ENCODE data around the gene AQP12B. TPM values are rescaled to one million over a fixed set of nuclear protein-coding genes. Genes with fewer than 3 reads are reported as not detected.
"Not testable (repeated sequence)": the region's sequence is repeated elsewhere in the genome, so short reads cannot be mapped to it uniquely, and the experiment has no call there.

AQP12B gene
- total RNA-seq, 2 experiments from 2014 or later: not detected

GRCh38 chr2:240702640-240703011, 19.9 kb upstream of the AQP12B start:
- intact Hi-C loops (cut with micrococcal nuclease): loop anchor here (5.0 kb wide), 1 partner anchor 190 kb away; no protein-coding TSS in a partner anchor
- H3K4me3 Mint-ChIP-seq: no peak overlapping the region
- CTCF ChIA-PET: no interaction called here

GRCh38 chr2:240701736-240702639, 19.3 kb upstream of the AQP12B start:
- CTCF ChIA-PET: no interaction called here
- Mint-ChIP-seq H3K4me3 (no peak overlapping the region), H3K27me3 (ENCODE audit: low read depth) (peaks cover 12% of the 10 kb centered on the region), H3K36me3 (ENCODE audit: low read depth) (no peaks in the 10 kb centered on the region), H3K27ac (no peak overlapping the region), H3K4me1 (ENCODE audit: low read depth) (peaks cover 13% of the 10 kb centered on the region), H3K9me3 (no peaks in the 10 kb centered on the region)
- DNase-seq: peak; percentile 3
- intact Hi-C loops (cut with micrococcal nuclease): loop anchor here (5.0 kb wide), 1 partner anchor 190 kb away; no protein-coding TSS in a partner anchor

More at GRCh38 chr2:240702640-240703011, 19.9 kb upstream of the AQP12B start:
- H3K27ac Mint-ChIP-seq: no peak overlapping the region
- H3K27me3 Mint-ChIP-seq (ENCODE audit: low read depth): peaks cover 12% of the 10 kb centered on the region
- H3K9me3 Mint-ChIP-seq: no peaks in the 10 kb centered on the region
- peak; percentile 3 for DNase-seq
- no peaks in the 10 kb centered on the region for H3K36me3 Mint-ChIP-seq (ENCODE audit: low read depth)
- peaks cover 13% of the 10 kb centered on the region for H3K4me1 Mint-ChIP-seq (ENCODE audit: low read depth)

GRCh38 chr2:240701091-240701735, 18.5 kb upstream of the AQP12B start:
- Mint-ChIP-seq H3K4me1 (ENCODE audit: low read depth) (peaks cover 13% of the 10 kb centered on the region), H3K27ac (no peak overlapping the region), H3K9me3 (no peaks in the 10 kb centered on the region), H3K27me3 (ENCODE audit: low read depth) (peaks cover 12% of the 10 kb centered on the region), H3K4me3 (no peak overlapping the region), H3K36me3 (ENCODE audit: low read depth) (no peaks in the 10 kb centered on the region)
- intact Hi-C loops (cut with micrococcal nuclease): loop anchor here (5.0 kb wide), 1 partner anchor 189 kb away; no protein-coding TSS in a partner anchor
- no peak for DNase-seq
- CTCF ChIA-PET: no interaction called here

DNA sequence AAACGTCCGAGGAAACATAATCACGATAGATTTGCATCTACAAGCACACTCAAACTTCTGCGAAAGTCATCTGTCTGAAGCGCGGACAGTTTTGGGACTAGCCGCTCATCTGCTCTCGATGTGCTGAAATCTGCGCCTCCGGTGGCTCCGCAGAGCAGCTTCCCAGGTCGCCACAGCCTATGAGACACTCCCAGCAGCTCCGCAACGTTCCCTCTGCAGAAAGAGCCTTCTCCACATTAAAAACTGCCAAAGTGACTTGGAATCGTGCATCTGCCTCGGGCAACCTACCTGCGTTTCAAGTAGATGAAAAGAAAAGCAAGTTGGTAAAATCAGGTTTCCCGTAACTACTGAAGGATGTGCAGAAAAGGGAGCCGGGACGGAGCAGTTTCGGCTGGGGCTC, 17.9 kb upstream of the AQP12B start:
- H3K27ac Mint-ChIP-seq; H3K9me3 Mint-ChIP-seq; CTCF ChIA-PET; DNase-seq; H3K36me3 Mint-ChIP-seq (ENCODE audit: low read depth); H3K4me3 Mint-ChIP-seq: not testable (repeated sequence)
- peaks cover 12% of the 10 kb centered on the region for H3K4me1 Mint-ChIP-seq (ENCODE audit: low read depth)
- intact Hi-C loops (cut with micrococcal nuclease): loop anchor here (5.0 kb wide), 1 partner anchor 188 kb away; no protein-coding TSS in a partner anchor
- peaks cover 12% of the 10 kb centered on the region for H3K27me3 Mint-ChIP-seq (ENCODE audit: low read depth)

DNA sequence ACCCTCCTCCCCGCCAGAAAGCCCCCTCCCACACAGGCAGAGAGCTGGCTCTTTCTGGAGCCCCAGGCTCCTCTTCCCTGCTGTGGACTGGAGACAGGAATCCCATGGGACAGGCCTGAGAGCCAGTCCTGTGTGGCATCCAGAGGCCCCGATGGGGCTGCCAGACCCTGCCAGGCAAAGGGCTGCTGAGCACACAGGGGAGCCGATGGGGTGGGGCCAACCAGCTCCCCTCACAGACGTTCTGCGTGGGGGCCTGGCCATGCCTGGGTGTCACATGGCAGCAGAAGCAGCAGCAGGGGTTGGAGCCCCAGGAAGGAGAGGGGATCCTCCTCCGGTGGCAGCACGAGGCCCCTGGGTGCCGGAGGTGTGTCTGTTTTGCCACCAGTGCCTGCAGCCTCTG, 17.1 kb upstream of the AQP12B start:
- DNase-seq; H3K36me3 Mint-ChIP-seq (ENCODE audit: low read depth); H3K27ac Mint-ChIP-seq; H3K9me3 Mint-ChIP-seq; CTCF ChIA-PET; H3K4me1 Mint-ChIP-seq (ENCODE audit: low read depth); H3K4me3 Mint-ChIP-seq; H3K27me3 Mint-ChIP-seq (ENCODE audit: low read depth): not testable (repeated sequence)
- intact Hi-C loops (cut with micrococcal nuclease): loop anchor here (5.0 kb wide), 1 partner anchor 188 kb away; no protein-coding TSS in a partner anchor

DNA sequence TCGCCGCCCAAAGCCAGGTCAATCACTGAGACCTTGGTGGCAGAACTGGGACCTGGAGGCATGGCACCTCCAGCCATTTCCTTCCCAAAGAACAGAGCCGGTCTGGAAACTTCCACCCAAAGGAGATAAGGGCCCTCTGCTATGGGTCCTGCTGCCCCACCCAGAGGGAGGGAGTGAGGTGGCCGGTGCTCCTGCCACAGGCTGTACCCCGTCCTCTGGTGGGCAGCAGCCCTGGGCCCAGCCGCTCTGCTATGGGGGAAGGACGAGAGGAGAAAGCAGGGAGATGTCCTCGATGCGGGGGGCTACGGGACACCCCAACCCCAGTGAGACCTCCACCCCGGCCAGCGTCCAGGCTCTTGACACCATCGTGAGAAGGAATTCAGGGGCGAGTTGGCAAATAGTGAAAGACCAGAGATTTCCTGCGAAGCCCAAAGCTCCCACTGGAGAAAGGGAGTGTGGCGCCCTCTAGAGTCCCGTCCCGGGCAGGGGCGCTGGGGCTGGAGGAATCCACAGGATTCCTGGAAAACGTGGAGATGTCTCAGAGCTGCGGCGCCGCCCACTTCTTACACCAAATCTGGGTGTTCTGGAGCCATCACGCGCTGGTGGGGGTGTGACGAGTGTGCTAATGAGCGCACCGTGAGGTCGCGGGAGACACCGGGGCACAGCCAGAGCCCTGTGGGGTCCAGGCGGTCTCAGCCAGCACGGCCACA, 16.3 kb upstream of the AQP12B start:
- peak; percentile 2 for DNase-seq
- H3K36me3 Mint-ChIP-seq (ENCODE audit: low read depth); H3K9me3 Mint-ChIP-seq; H3K27ac Mint-ChIP-seq; CTCF ChIA-PET; H3K27me3 Mint-ChIP-seq (ENCODE audit: low read depth); H3K4me3 Mint-ChIP-seq; intact Hi-C loops (cut with micrococcal nuclease); H3K4me1 Mint-ChIP-seq (ENCODE audit: low read depth): not testable (repeated sequence)

DNA sequence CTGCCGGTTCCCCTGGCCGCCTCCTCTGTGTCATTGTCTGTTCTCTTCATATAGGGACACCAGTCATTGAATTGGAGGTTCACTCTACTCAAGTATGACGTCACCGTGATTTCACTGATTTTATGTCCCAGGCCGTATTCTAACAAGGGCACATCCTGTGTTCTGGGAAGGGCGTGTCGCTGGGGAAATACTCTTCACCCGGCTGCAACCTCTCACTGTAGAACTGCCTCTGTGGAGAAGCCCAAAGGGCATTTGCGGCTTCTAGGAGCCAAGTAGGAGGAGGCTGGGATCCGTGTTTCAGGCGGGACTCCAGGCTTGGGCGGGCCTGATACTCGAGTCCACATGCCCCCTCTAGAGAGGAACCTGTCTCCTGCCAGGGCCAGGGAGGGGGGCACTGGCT, 13.8 kb upstream of the AQP12B start:
- CTCF ChIA-PET; H3K27me3 Mint-ChIP-seq (ENCODE audit: low read depth); H3K9me3 Mint-ChIP-seq; intact Hi-C loops (cut with micrococcal nuclease); DNase-seq; H3K4me3 Mint-ChIP-seq; H3K36me3 Mint-ChIP-seq (ENCODE audit: low read depth); H3K4me1 Mint-ChIP-seq (ENCODE audit: low read depth); H3K27ac Mint-ChIP-seq: not testable (repeated sequence)

DNA sequence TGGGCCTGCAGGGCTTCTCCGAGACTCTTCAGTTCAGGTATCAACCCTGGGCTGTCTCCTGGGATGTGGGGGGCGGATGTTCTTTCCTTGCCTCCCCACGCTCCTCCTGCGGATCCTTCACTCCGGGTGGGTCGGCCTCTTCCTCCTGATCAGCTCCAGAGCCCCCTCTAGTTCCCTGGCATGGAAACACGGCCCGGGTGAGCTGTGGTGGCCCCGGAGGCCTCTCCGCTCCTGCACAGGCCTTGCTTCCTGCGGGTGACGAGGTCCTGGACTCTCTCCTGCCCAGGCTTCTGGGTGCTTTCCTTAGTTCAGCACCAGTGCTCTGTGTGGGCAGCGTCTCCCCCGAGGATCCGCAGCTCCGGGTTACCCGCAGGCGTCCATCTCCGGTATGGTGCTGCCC, 12.9 kb upstream of the AQP12B start:
- H3K9me3 Mint-ChIP-seq; H3K27ac Mint-ChIP-seq; CTCF ChIA-PET; H3K4me1 Mint-ChIP-seq (ENCODE audit: low read depth); H3K36me3 Mint-ChIP-seq (ENCODE audit: low read depth); H3K4me3 Mint-ChIP-seq; DNase-seq; H3K27me3 Mint-ChIP-seq (ENCODE audit: low read depth); intact Hi-C loops (cut with micrococcal nuclease): not testable (repeated sequence)

DNA sequence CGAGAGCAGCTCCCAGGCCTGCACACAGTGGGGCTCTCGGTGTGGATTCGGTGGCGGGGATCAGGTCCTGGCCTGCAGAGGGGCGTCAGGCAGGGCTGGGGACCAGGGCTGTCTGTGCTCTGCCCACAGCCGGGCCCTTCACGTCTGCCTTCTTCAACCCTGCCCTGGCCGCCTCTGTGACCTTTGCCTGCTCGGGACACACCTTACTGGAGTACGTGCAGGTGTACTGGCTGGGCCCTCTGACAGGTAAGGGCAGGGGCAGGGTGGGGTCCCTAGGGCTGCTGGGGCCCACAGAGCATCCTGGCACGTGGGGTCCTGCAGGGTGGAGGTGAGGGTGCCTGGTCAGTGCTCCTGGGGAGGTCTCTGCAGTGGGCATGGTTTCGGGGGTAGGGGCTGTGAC, 11.6 kb upstream of the AQP12B start:
- H3K36me3 Mint-ChIP-seq (ENCODE audit: low read depth); H3K27ac Mint-ChIP-seq; H3K4me3 Mint-ChIP-seq; CTCF ChIA-PET; H3K4me1 Mint-ChIP-seq (ENCODE audit: low read depth); DNase-seq; H3K27me3 Mint-ChIP-seq (ENCODE audit: low read depth); H3K9me3 Mint-ChIP-seq; intact Hi-C loops (cut with micrococcal nuclease): not testable (repeated sequence)

- H3K27ac Mint-ChIP-seq; H3K9me3 Mint-ChIP-seq; DNase-seq; H3K4me3 Mint-ChIP-seq; intact Hi-C loops (cut with micrococcal nuclease); CTCF ChIA-PET; H3K4me1 Mint-ChIP-seq (ENCODE audit: low read depth); H3K27me3 Mint-ChIP-seq (ENCODE audit: low read depth); H3K36me3 Mint-ChIP-seq (ENCODE audit: low read depth): not testable (repeated sequence)
These were observed 10.2 kb upstream of the AQP12B start for GRCh38 chr2:240692583-240693561.

DNA sequence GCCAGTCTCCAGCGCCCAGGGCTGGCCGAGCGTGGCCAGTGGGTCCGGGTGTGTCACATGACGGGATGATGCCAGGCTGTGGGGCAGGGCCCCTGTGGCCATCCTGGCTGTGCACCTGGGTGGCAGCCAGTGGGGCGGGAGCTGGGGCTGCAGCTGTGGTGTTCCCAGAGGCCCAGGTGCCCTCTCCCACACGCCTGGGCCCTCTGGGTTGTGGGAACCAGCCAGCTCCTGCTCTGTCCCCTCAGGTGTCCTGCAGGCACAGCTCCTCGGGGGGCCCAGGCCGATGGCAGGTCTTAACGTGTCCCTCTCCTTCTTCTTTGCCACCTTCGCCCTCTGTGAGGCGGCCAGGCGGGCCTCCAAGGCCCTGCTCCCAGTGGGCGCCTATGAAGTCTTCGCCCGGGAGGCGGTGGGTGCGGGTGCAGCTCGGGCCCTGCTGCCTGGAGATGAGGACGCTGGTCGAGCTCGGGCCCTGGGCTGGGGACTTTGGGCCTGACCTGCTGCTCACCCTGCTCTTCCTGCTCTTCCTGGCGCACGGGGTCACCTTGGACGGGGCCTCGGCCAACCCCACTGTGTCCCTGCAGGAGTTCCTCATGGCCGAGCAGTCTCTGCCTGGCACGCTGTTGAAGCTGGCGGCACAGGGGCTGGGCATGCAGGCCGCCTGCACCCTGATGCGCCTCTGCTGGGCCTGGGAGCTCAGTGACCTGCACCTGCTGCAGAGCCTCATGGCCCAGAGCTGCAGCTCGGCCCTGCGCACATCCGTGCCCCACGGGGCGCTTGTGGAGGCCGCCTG, 9.1 kb upstream of the AQP12B start, which contains the start of gene AQP12A:
Gene AQP12A (plus strand): TSS at position 236 of the 790 bp plus-strand sequence. CDS start 48 bp downstream, at position 284.
- DNase-seq; H3K4me3 Mint-ChIP-seq; H3K36me3 Mint-ChIP-seq (ENCODE audit: low read depth); H3K4me1 Mint-ChIP-seq (ENCODE audit: low read depth); CTCF ChIA-PET; H3K27ac Mint-ChIP-seq; H3K9me3 Mint-ChIP-seq; intact Hi-C loops (cut with micrococcal nuclease); H3K27me3 Mint-ChIP-seq (ENCODE audit: low read depth): not testable (repeated sequence)

All from activated naive CD4-positive, alpha-beta T cell treated with anti-CD3 and anti-CD28 coated beads for 36 hours (primary cell).